Sciatic nerve (tissue), 2 donors: ENCODE measurements around the gene PTCH1. TPM values are rescaled to one million over a fixed set of nuclear protein-coding genes. Genes with fewer than 3 reads are reported as not detected.
A peak's percentile ranks its signal among the peaks of the same experiment; 100 is the strongest.

Experiments
- ATAC-seq: fragments of 200-7000 bp; cut with Tn5 transposase; one replicate; pipeline ENCODE4 v1.9.1; 2020; ENCODE audit warnings: mild to moderate bottlenecking, moderate library complexity
- DNase-seq: peaks from one replicate; pipeline ENCODE4 v3.0.0-alpha.2; 2020; ENCODE audit warnings: low spot score
- intact Hi-C: fragments of 100-400 bp; cut with DNase I; formaldehyde crosslinking; loops from one replicate; pipeline ENCODE4 v1.14.2; 2022
- total RNA-seq: library from RNA; stranded (reverse); fragmentation: NEBNext Ultra II Directional; extraction: Animal tissue kit (Norgen Biotek cat#: 25700); gene quantifications from one replicate; pipeline ENCODE4 v1.2.1, GENCODE V29; 2021
- donor health status: DM: no; HTN: no; CAD: no.
- donor health status: DM: no; HTN: no; CAD: no.

The PTCH1 gene
- total RNA-seq, 1 donor from 2014 or later = 136 TPM

DNA sequence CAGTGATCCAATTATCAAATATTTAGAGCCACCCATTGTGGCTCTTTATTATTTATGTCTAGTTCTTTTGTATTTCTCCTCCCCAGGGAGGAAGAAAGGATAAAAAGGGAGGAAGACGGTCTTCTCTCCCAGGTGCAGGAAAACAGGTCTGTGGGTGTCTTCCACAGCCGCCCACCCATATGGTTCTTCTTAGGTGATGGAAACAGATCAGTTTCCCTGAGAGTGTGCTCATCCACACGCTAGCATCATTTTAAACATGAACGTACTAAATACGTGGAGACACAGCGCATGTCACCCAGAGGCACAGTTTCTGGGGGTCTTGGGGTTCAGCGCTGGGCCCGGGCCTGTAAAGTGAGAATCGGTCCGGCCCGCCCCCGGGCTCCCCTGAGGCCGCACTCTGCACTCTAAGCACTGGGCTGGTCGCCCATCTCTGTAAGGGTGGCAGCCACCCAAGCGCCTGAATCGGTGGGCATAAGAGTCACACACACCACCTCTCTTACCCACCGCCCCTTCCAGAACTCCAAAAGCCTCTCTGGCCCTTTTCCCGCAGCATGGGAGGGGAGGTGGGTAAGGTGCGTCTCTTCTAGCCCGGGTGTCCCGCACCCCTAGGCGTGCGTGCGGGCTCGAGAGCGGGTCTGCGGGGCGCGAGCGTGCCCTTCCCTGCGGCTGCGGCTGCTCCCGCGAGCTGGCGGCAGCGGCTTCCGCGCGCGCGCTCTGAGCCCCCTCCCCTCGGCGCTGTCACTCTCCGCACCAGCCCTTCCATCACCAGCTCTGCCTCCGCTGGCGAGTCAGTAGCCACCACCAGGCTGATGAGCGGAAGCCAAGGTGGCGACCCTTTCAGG lies 1.3 kb downstream of the PTCH1 start:
- intact Hi-C loops = no loop called here
- ATAC-seq (no peak), DNase-seq (no peak)

DNA sequence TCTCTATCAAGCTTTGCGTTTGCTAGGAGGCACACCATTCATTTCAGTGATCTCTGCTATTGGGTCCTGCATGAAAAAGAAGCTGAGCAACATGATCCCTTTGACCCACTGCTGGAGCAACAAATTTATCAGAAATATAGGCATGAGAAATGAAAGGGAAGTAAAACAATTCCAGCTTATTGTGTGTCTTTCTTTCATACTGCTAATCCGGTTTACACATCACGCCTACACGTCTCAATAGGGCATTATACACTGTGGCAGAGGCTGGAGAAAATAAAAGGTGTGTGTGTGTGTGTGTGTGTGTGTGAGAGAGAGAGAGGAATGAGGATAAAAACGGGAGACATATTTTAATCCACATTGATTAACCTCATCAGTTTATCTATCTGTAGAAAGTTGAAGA lies 2.4 kb downstream of the PTCH1 start:
- no peak for ATAC-seq
- DNase-seq = no peak
- intact Hi-C loops = no loop called here

DNA sequence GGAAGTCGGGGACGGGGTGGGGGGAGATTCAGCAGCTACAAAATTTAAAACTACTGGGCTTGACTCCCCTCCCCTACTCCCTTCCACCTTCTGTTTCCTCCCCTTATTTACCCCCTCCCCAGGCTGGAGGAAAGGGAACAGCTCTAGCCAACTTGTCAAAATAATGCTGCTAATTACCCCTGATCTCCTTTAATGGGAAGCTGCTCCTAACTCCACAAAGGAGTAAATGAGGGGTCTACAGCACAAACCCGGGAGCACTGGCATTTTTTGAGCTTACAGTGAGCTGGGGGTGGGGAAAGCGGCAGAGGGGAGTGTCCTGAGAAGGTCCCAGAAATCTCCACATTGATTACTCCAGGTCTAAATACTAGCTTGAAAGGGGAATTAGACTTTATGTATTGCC lies 3.1 kb downstream of the PTCH1 start:
- ATAC-seq (no peak), DNase-seq (no peak)
- intact Hi-C loops = no loop called here

DNA sequence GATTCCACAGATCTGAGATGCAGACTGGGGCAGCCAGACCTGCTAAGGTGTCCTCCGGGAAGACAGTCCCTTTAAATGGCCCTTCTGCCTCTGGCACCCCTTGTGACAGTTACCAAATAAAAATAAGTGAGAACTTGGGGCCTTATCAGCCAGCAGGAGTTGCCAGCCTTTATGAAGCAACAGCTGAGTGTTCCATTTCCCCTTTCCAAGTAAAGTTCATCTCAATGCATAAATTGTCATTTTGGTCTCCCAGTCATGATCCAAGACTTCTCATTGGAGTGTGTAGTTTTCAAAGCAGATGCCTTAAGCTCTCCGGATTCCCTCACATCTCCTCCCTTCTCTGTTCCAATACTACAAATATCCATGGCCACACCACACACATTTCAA lies 4.1 kb downstream of the PTCH1 start:
- ATAC-seq (no peak), DNase-seq (no peak)
- intact Hi-C loops = no loop called here

DNA sequence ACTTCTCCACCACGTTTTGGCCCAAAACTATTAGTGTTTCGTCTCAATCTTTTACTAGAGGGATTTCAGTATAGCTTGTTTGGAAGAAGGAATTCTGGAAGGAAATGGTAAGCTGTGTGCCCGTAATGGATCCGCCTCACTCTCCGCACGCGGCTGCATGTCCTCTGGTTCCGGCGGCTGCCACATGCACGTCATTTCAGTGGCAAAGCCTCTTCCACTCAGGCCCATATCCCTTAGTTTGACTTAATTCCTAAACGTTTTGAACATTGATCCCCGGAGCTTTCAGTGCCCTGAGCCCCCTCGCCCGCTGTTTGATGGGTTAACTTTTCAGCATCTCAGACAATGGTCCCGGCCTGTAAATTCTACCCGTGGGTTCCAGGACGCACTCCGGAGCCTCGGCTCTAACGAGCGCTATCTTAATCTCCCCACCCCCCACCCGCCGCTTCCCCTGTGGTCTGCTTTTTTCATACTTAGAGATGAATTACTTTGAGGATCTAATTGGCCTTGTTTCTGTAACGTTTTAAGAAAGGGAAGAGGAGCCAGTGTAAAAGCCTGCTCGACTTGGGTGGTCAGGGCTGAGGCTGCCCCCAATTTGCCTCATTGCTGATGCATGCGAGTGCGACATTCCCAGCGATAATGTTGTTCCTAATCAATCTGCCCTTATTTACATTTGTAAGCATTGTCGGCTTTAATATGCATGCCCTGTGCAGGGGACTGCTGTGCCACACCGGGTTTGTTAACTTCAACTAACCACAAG lies 4.6 kb downstream of the PTCH1 start:
- intact Hi-C loops = no loop called here
- ATAC-seq = no peak
- DNase-seq = no peak

DNA sequence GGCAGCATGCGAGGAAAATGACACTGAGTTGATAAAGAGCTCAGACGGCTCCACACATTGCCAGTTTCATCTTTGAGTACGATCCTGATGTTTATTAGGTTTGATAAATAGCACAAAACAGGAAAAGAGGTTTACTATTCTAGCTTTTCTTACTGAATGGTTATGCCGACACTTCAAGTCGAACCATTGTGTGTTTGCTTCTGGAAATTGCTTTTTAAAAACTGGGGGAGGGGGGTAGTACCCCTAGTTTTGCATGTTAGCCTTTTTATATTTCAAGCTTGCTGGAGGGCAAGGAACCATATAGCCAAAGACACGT lies 5.2 kb downstream of the PTCH1 start:
- ATAC-seq = no peak
- no peak for DNase-seq
- intact Hi-C loops = no loop called here

DNA sequence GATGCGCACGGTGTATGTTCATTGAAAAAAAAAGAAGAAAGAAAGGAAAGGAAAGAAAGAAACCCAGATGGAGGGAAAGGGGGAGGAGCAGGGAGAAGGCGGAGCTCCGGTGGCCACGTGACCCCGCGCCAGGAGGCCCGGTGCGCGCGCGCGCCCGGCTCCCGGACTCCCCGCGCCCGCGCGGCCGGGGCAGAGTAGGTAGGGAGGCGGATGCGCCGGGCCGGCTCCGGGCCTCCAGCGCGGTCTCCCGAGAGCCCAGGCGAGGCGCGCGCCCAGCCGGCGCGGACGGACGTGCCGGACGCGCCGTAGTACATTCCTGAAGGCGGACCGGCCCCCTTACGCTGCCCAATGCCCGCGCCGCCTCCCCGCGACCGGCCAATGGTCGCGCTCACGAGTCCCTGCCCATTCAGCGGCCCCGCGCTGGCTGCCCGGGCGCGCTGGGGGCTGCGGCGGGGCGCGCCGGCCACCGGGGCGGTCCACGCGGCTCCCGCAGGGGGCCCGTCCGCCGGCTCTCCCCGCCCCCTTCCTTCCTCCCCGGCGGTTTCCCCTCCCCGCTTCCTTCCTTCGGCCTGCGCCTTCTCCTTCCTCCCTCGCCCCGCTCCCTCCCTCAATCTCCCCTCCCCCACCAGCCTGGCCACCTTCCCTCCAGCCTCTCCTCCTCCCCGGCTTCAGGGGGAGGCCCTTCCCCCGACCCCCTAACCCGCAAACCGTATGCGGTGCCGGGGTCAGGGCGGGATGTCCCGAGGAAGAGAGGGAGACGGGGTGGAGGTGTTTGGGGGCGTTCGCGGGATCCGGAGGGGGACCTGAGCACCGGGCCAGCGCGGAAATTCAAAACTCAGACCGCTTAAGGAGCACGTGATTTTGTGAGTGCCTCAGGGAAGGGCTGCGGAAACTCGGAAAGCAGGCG lies 5.8 kb downstream of the PTCH1 start:
- intact Hi-C loops = no loop called here
- DNase-seq (peak; percentile 92), ATAC-seq (peak; percentile 71)

DNA sequence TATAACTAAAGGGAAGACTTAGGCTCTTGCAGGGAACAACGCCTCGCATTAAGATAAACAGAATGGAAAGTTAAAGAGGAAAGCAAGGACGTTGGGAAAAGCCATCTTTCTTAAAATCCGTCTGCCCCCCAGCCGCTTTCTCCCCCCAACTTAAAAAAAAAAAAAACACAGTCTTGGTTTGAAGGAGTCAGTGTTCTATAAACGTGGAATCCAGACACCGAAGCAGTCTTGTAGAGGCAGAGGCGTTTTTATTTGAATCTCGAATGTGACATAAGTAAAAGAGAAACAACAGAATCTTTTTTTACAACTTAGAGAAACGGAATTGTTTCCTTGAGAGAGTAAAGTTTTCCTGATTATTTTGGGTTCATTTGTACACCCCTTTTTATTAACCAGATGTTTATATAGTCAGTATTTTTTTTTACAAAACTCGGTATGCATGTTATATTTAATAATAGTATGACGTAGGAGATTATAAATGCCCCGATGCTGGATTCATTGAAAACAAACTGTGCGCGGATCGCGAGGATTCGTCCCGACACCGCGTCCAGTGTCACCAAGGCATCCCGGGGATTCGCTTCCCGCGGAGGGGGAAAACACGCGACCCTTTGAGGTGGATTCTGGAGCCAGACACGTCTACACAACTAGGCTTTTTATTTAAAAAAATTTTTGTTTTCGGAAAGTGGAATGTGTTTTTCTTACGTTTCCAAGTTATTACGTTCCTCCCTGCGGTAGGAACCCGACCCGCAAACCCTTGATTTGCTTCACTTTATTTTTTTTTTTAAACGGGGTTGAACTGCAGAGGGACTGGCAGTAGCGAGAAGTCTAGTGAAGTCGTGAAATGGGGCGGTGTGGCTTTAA lies 6.7 kb downstream of the PTCH1 start:
- intact Hi-C loops = loop anchor here (10.0 kb wide), 1 partner anchor 545 kb away; no protein-coding TSS in a partner anchor
- no peak for DNase-seq
- ATAC-seq = no peak

DNA sequence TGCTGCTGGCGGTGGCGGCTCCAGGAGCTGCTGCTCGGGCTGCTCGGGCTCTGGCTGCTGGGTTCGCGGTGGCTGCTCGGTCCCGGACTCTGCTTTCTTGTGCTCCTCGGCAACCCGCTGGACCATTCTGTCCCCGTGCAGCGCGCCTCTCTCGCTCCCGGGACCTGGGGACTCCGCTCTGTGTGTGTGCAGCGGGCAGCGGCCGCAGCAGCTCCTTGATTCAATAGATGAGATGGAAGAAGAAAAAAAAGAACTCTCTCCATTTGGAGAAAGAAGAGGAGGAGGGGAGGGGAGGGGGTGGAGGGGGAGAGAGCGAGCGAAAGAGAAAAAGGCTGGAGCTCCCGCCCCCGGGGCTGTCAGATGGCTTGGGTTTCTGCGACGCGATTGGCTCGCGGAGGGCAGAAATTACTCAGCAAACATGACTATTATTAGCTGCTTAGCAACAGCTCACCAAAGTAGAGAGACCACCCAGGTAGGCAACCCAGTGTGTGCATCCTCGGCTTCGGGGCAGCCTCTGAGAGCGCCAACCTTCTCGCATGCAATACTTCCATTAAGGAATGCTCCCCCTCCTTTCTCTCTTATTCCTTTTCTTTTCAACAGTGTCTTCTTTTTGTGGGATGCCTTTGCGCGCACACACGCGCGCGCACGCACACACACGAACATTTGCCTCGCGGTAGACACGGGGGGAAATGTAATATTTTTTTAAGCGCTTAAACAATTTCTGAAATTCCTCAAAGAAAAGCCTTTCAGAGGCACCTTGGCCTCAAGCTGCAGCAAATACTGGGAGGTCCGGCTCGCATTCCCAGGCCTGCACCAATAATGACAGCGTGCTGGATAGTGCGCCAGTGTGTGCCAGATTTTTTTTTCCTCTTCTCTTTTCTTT lies 7.6 kb downstream of the PTCH1 start:
- intact Hi-C loops = loop anchor here (10.0 kb wide), 1 partner anchor 546 kb away; no protein-coding TSS in a partner anchor
- DNase-seq (peak; percentile 90), ATAC-seq (peak; percentile 83)

DNA sequence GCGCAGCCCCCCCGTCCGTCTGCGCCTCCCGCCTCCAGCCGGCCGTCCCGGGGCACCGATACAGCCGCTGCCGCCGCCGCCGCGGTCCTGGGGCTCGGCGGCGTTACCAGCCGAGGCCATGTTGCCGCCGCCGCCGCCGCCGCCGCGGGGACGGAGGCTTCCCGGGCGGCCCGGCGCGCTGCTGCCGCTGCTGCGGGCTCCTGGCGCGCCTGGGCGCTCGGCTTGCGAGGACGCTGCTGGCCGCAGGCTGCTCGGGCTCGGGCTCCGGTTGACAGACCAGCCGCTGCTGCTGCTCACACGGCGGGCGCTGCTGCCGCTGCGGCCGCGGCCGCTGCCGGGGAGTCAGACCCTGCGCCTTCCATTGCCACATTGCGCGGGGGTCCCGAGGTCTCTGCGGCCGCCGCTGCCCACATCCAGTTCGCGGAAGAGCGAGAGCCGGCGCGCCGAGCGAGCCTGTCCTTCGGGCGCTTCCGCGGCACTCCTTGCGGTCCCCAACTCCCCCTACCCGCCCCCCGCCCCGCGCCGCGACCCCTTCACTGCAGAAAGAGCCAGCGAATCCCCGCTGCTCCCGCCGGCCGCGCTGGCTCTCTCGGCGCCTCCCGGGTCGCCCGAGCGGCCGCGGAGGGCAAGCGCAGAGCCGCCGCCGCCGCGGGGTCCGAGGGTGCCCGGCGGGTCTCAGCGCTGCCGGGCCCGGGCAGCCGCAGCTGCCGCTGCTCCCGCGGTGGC lies 8.4 kb downstream of the PTCH1 start:
- intact Hi-C loops = loop anchor here (10.0 kb wide), 1 partner anchor 546 kb away; no protein-coding TSS in a partner anchor
- ATAC-seq = no peak

DNA sequence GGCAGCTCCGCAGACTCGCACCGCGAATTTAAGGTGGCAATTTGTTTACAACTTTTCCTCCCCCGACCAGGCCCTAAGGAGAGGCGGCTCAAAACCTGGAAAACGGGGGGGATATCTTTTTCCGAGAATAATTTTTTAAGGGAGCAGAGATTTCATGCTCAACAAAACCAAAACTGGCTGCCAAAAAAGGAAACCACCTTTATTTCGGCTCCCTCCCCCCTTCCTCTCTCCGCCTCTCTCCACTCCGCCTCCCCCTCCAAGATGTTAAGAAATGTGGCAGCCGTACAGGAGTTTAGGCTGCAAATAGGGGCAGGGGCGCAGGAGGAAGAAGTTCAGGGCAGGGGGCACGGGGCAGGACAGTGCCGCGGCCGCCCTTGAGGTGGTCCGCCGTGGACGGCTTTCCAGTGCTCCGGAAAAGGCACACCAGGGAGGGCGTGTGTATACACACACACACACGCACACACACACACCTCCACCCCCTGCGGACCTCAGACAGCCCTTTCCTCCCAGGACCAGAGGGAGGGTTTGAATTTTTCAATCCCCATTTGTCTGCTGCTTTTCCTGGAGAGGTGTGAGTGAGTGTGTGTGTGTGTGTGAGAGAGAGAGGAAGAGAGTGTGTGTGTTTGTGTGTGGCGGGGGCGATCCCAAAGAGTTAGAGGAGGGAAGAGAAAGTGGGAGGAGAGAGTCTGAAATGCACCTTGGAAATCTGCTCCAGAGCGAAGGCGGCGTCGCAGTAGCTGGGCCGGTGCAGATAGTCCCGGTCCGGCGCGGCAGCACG lies 9.1 kb downstream of the PTCH1 start:
- DNase-seq (no peak), ATAC-seq (no peak)
- intact Hi-C loops = loop anchor here (10.0 kb wide), 1 partner anchor 547 kb away; no protein-coding TSS in a partner anchor

More for the DNA sequence above, 8.4 kb downstream of the PTCH1 start:
- no peak for DNase-seq

DNA sequence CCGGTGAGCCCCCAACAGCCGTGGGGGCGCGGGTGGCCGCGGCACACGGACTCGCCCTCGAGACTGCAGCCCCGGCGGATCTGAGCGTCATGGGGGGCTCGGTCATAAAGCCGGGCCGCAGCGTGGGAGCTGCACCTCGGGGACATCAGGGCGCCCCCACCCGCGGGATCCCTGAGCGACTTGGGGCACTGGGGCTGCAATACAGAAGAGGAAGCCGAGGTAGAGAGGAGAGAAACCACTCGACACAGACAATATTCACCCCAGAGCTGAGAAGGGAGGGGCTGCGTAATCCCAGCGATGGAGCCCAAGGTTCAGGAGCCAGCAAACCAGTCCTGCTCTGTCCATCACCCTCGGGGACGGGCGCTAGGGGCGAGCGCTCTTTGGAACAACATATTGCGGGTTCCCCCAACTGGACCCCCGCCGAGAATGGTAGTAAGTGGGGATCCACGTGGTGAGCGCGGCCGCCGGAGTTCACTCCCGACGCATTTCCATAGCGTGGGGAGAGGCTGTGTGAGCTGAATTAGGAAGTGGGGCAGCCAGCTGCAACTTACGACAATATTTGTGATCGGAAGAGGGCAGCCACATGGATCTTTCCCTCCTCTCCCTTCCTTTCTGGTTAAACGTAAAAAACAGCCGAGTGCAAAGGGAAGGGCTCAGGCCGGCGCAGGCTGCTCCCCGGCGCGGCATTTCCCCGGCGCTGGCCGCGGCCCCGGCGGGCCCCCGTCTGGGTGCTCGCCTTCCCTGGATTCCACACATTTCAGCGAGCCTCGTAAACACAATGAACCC lies 9.9 kb downstream of the PTCH1 start:
- intact Hi-C loops = loop anchor here (10.0 kb wide), 1 partner anchor 548 kb away; no protein-coding TSS in a partner anchor
- DNase-seq (peak; percentile 76), ATAC-seq (no peak)

DNA sequence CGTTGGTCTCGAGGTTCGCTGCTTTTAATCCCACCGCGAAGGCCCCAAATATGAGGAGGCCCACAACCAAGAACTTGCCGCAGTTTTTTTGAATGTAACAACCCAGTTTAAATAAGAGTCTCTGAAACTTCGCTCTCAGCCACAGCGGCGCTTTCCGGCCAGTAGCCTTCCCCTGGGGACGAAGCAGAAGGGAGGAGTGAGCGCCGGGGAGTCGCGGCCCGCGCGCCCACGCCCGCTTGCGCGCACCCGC lies 10.4 kb downstream of the PTCH1 start:
- ATAC-seq = no peak
- no peak for DNase-seq
- intact Hi-C loops = loop anchor here (10.0 kb wide), 1 partner anchor 548 kb away; no protein-coding TSS in a partner anchor

DNA sequence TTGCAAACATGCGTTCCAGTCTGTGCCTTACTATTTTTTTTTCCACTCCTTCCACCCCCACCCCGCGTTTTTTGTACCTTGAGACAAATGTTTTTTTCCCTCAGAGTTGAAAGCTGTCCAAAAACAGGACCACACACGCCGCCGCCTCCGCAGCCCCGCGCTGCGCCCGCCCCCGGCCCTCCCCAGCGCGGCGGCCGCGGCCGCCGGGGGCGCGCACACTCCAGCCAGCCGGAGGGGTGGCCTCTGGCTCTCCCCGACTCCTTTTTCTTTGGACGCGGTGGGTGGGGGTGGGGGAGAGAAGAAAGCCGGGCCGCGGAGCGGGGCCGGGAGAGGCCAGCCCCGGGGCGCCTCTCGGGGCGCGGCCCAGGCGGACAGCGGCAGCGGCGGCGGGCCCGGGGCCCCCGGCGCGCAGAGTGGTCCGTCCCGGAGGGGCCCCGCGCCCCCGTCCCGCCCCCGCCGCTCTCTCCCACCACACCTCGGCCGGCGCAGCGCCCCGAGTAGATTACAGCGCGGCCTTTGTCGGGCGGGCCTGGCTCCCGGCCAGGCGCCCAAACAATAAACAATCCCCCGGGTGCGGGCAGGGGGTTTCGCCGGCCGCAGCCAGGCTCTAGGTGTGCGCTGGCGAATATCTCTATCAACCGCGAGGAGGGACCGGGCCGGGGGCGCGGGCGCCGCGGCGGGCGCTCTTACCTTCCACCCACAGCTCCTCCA lies 10.9 kb downstream of the PTCH1 start:
- ATAC-seq (peak; percentile 31), DNase-seq (peak; percentile 78)
- intact Hi-C loops = loop anchor here (10.0 kb wide), 1 partner anchor 549 kb away; no protein-coding TSS in a partner anchor
